Measurements from ENCODE around the gene DYNLT5.
"Not testable (repeated sequence)": the region's sequence is repeated elsewhere in the genome, so short reads cannot be mapped to it uniquely, and the experiment has no call there.

Gene DYNLT5

GRCh38 chr1:66752000-66752592 lies at the start of gene DYNLT5:
Gene DYNLT5 (plus strand): TSS chr1:66752459. CDS start chr1:66754659, 2,200 bp downstream.
- Histone ChIP-seq H3K4me1 (ENCODE audit: control insufficient read depth, insufficient read depth, low read length) (peaks cover 5% of the 10 kb centered on the region), H3K36me3 (ENCODE audit: control insufficient read depth, insufficient read depth, low read length) (no peaks in the 10 kb centered on the region), H3K9ac (ENCODE audit: low read length) (no peak within 1 kb of the TSS), H3K9me3 (ENCODE audit: control insufficient read depth, low read length) (no peaks in the 10 kb centered on the region), H3K27me3 (ENCODE audit: control insufficient read depth, insufficient read depth, low read length) (peaks cover 18% of the 10 kb centered on the region), H3K4me3 (ENCODE audit: low read length) (no peak within 1 kb of the TSS)

GRCh38 chr1:66704177-66704875 lies 47.9 kb upstream of the DYNLT5 start:
- no peaks in the 10 kb centered on the region for H3K4me1 ChIP-seq (ENCODE audit: control insufficient read depth, insufficient read depth, low read length)
- no peaks in the 10 kb centered on the region for H3K9me3 ChIP-seq (ENCODE audit: control insufficient read depth, low read length)
- H3K27me3 ChIP-seq (ENCODE audit: control insufficient read depth, insufficient read depth, low read length), result no peaks in the 10 kb centered on the region
- no peak overlapping the region for H3K4me3 ChIP-seq (ENCODE audit: low read length)
- H3K9ac ChIP-seq (ENCODE audit: low read length), result no peak overlapping the region
- H3K36me3 ChIP-seq (ENCODE audit: control insufficient read depth, insufficient read depth, low read length), result no peaks in the 10 kb centered on the region

GRCh38 chr1:66705110-66705509 lies 47.1 kb upstream of the DYNLT5 start:
- Histone ChIP-seq H3K9ac (ENCODE audit: low read length) (no peak overlapping the region), H3K9me3 (ENCODE audit: control insufficient read depth, low read length) (no peaks in the 10 kb centered on the region), H3K36me3 (ENCODE audit: control insufficient read depth, insufficient read depth, low read length) (no peaks in the 10 kb centered on the region), H3K27me3 (ENCODE audit: control insufficient read depth, insufficient read depth, low read length) (no peaks in the 10 kb centered on the region), H3K4me1 (ENCODE audit: control insufficient read depth, insufficient read depth, low read length) (no peaks in the 10 kb centered on the region), H3K4me3 (ENCODE audit: low read length) (no peak overlapping the region)

DNA sequence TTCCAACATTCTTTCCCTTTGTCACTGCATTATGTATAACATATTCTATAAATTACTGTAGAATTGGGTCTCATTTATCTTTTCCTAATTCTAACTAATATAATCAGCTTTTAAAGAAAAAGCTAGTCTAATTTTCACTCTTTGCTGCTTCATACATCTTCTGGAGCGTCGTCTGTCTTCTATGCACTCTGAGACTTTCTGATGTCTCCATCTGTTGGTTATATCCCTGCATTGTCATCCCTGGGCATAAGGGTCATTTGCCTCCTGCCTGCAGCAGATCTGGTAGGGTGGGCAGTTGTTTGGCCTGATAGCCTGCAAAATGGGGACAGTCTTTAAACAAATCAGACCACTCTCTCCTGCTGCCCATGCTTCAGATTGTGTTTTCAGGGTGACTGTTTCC lies 40.8 kb upstream of the DYNLT5 start:
- no peaks in the 10 kb centered on the region for H3K27me3 ChIP-seq (ENCODE audit: control insufficient read depth, insufficient read depth, low read length)
- no peaks in the 10 kb centered on the region for H3K36me3 ChIP-seq (ENCODE audit: control insufficient read depth, insufficient read depth, low read length)
- no peaks in the 10 kb centered on the region for H3K9me3 ChIP-seq (ENCODE audit: control insufficient read depth, low read length)
- H3K9ac ChIP-seq (ENCODE audit: low read length), result no peak overlapping the region
- no peak overlapping the region for H3K4me3 ChIP-seq (ENCODE audit: low read length)
- H3K4me1 ChIP-seq (ENCODE audit: control insufficient read depth, insufficient read depth, low read length), result no peaks in the 10 kb centered on the region

GRCh38 chr1:66712839-66713238 lies 39.4 kb upstream of the DYNLT5 start:
- Histone ChIP-seq H3K9me3 (ENCODE audit: control insufficient read depth, low read length) (no peaks in the 10 kb centered on the region), H3K9ac (ENCODE audit: low read length) (no peak overlapping the region), H3K36me3 (ENCODE audit: control insufficient read depth, insufficient read depth, low read length) (no peaks in the 10 kb centered on the region), H3K4me3 (ENCODE audit: low read length) (no peak overlapping the region), H3K27me3 (ENCODE audit: control insufficient read depth, insufficient read depth, low read length) (no peaks in the 10 kb centered on the region), H3K4me1 (ENCODE audit: control insufficient read depth, insufficient read depth, low read length) (no peaks in the 10 kb centered on the region)

DNA sequence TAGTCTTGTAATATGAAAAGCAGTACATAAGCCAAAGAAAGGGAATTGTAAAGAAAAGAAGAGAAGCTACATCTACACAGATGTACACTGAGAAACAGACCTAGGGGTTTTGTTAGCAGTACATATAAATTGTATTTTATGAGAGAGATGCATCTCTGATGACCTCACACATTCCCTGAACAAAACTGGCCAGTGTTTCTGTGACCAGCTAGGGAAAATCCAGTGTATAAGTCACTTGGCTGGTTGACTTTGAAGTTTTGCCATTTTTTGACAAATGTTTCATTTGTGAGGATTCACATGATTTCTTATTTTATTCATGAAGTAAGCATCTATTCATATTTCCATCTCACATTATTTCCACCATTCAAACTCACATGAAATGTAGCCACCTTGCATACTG lies 28.3 kb upstream of the DYNLT5 start:
- Histone ChIP-seq H3K4me3 (ENCODE audit: low read length) (no peak overlapping the region), H3K36me3 (ENCODE audit: control insufficient read depth, insufficient read depth, low read length) (no peaks in the 10 kb centered on the region), H3K4me1 (ENCODE audit: control insufficient read depth, insufficient read depth, low read length) (no peaks in the 10 kb centered on the region), H3K27me3 (ENCODE audit: control insufficient read depth, insufficient read depth, low read length) (no peaks in the 10 kb centered on the region), H3K9ac (ENCODE audit: low read length) (no peak overlapping the region), H3K9me3 (ENCODE audit: control insufficient read depth, low read length) (no peaks in the 10 kb centered on the region)

DNA sequence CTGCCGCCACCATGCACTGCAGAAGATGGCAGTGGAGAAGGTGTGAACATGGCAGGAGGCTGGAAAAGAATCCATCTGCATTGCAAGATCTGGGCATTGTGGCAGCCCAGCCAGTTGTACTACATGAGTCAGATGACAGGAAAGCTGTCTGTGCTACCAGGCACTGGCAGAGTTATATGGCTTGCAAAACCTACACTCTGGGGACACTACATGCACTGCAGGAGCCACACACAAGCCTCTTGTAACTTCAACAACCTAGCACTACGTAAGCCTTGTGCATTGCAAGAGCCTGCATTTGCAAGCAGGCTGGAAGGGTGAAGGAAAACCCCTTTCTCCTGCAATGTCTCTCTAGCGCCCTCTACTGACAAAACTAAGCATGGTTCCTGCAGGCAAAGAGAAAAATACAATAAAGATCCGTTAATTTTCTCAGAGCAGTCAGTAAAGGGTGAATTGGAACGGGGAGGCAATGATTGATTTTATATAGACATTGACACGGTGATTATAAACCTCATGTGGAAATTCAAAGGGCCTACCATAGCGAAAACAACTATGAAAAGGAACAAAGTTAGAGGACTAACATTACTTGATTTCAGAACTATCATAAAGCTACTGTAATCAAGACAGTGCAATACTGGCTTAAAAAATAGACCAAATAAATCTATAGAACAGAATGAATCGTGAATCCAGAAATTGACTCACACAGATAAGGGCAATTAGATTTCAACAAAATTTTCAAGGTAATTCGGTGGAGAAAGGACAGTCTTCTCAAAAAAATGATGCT lies 26.2 kb upstream of the DYNLT5 start:
- H3K27me3 ChIP-seq (ENCODE audit: control insufficient read depth, insufficient read depth, low read length), result no peaks in the 10 kb centered on the region
- H3K4me1 ChIP-seq (ENCODE audit: control insufficient read depth, insufficient read depth, low read length), result no peaks in the 10 kb centered on the region
- no peaks in the 10 kb centered on the region for H3K9me3 ChIP-seq (ENCODE audit: control insufficient read depth, low read length)
- H3K36me3 ChIP-seq (ENCODE audit: control insufficient read depth, insufficient read depth, low read length), result no peaks in the 10 kb centered on the region
- H3K9ac ChIP-seq (ENCODE audit: low read length), result no peak overlapping the region
- H3K4me3 ChIP-seq (ENCODE audit: low read length), result no peak overlapping the region

DNA sequence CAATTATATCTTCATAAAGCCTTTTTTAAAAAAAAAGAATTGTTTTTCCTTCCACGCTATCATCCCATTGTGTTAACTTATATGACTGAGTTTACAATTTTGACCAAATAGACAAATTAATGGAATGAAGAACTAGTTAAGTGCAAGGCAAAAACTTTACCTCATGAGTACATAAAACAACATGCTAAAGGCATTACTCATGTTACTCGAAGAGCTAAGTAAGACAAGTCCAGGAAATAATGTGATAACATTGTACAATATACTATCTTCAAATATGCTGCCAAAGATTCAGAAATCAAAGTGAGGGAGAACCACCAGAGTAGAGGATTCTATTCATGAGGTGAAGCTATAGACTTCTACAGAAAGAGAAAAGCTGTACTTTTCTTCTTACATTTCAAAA lies 24.2 kb upstream of the DYNLT5 start:
- Histone ChIP-seq H3K4me1 (ENCODE audit: control insufficient read depth, insufficient read depth, low read length) (no peaks in the 10 kb centered on the region), H3K9ac (ENCODE audit: low read length) (no peak overlapping the region), H3K9me3 (ENCODE audit: control insufficient read depth, low read length) (no peaks in the 10 kb centered on the region), H3K27me3 (ENCODE audit: control insufficient read depth, insufficient read depth, low read length) (no peaks in the 10 kb centered on the region), H3K36me3 (ENCODE audit: control insufficient read depth, insufficient read depth, low read length) (no peaks in the 10 kb centered on the region), H3K4me3 (ENCODE audit: low read length) (no peak overlapping the region)

GRCh38 chr1:66728716-66729115 lies 23.5 kb upstream of the DYNLT5 start:
- H3K36me3 ChIP-seq (ENCODE audit: control insufficient read depth, insufficient read depth, low read length); H3K9ac ChIP-seq (ENCODE audit: low read length); H3K4me3 ChIP-seq (ENCODE audit: low read length): not testable (repeated sequence)

GRCh38 chr1:66729119-66729518 lies 23.1 kb upstream of the DYNLT5 start:
- H3K36me3 ChIP-seq (ENCODE audit: control insufficient read depth, insufficient read depth, low read length), result no peaks in the 10 kb centered on the region
- H3K27me3 ChIP-seq (ENCODE audit: control insufficient read depth, insufficient read depth, low read length), result no peaks in the 10 kb centered on the region
- H3K4me3 ChIP-seq (ENCODE audit: low read length), result no peak overlapping the region

More at GRCh38 chr1:66728716-66729115, 23.5 kb upstream of the DYNLT5 start:
- not testable (repeated sequence) for H3K27me3 ChIP-seq (ENCODE audit: control insufficient read depth, insufficient read depth, low read length); H3K9me3 ChIP-seq (ENCODE audit: control insufficient read depth, low read length); H3K4me1 ChIP-seq (ENCODE audit: control insufficient read depth, insufficient read depth, low read length)

GRCh38 chr1:66729523-66729922 lies 22.7 kb upstream of the DYNLT5 start:
- no peaks in the 10 kb centered on the region for H3K4me1 ChIP-seq (ENCODE audit: control insufficient read depth, insufficient read depth, low read length)
- H3K9ac ChIP-seq (ENCODE audit: low read length), result no peak overlapping the region
- no peaks in the 10 kb centered on the region for H3K36me3 ChIP-seq (ENCODE audit: control insufficient read depth, insufficient read depth, low read length)
- H3K9me3 ChIP-seq (ENCODE audit: control insufficient read depth, low read length), result no peaks in the 10 kb centered on the region
- no peaks in the 10 kb centered on the region for H3K27me3 ChIP-seq (ENCODE audit: control insufficient read depth, insufficient read depth, low read length)
- H3K4me3 ChIP-seq (ENCODE audit: low read length), result no peak overlapping the region

More at GRCh38 chr1:66729119-66729518, 23.1 kb upstream of the DYNLT5 start:
- no peak overlapping the region for H3K9ac ChIP-seq (ENCODE audit: low read length)
- H3K4me1 ChIP-seq (ENCODE audit: control insufficient read depth, insufficient read depth, low read length), result no peaks in the 10 kb centered on the region
- no peaks in the 10 kb centered on the region for H3K9me3 ChIP-seq (ENCODE audit: control insufficient read depth, low read length)

DNA sequence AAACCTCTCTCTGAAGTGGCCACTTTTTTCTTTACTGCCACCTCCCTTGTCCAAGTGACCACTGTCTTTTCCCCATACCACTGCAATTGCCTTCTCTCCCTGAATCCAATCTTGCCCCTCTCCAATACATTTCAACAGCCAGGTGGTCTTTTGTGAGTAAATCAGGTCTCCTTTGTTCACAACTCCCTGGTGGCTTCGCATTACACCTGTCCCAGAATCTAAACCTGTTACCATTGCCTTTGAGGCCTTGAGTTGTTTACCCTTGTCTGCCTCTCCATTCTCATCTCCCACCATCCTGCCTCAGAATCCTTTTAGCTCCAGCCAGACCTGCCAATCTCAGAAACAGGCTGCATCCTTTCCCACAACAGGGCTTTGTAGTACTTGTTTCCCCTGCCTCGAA lies 21.8 kb upstream of the DYNLT5 start:
- no peaks in the 10 kb centered on the region for H3K4me1 ChIP-seq (ENCODE audit: control insufficient read depth, insufficient read depth, low read length)
- H3K9ac ChIP-seq (ENCODE audit: low read length), result no peak overlapping the region
- no peaks in the 10 kb centered on the region for H3K27me3 ChIP-seq (ENCODE audit: control insufficient read depth, insufficient read depth, low read length)
- H3K36me3 ChIP-seq (ENCODE audit: control insufficient read depth, insufficient read depth, low read length), result no peaks in the 10 kb centered on the region
- H3K9me3 ChIP-seq (ENCODE audit: control insufficient read depth, low read length), result no peaks in the 10 kb centered on the region
- no peak overlapping the region for H3K4me3 ChIP-seq (ENCODE audit: low read length)

All from mucosa of stomach (tissue), 1 donor.